ENCODE results near the gene DLGAP4.

DNA sequence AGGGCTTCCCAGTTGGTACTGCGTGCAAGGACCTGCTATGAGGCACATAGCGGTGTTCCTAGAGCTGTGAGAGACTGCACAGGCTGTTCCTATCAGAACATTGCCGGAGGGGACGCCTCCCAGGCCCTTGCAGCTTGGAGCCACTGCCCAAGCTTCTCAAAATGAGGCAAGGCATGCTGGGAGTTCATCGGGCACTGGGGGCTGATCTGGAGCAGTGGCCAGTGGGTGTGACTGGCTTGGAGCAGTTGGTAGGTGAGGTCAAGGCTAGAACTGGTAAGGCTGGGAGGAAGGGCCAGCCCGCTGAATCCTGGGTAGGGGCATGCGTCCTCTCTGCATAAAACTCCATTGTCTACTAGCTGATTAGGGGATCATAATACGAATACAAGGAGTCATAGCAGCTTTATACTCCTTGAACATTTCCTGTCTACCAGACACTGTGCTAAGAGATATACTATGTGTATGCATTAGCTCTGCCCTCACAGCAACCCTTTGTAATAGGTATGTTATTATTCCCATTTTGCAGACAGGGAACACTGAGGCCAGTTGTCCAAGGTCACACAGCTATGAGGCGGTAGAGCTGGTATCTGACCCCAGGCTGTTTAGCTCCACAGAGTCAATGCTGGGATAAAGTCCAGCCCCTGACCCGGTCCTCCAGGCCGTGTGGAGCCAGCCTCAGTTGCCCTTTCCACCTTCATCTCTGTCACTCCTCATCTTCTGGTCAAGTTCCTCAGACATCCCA lies 53.7 kb downstream of the DLGAP4 start:
- TF ChIP-seq, protein P1, sequence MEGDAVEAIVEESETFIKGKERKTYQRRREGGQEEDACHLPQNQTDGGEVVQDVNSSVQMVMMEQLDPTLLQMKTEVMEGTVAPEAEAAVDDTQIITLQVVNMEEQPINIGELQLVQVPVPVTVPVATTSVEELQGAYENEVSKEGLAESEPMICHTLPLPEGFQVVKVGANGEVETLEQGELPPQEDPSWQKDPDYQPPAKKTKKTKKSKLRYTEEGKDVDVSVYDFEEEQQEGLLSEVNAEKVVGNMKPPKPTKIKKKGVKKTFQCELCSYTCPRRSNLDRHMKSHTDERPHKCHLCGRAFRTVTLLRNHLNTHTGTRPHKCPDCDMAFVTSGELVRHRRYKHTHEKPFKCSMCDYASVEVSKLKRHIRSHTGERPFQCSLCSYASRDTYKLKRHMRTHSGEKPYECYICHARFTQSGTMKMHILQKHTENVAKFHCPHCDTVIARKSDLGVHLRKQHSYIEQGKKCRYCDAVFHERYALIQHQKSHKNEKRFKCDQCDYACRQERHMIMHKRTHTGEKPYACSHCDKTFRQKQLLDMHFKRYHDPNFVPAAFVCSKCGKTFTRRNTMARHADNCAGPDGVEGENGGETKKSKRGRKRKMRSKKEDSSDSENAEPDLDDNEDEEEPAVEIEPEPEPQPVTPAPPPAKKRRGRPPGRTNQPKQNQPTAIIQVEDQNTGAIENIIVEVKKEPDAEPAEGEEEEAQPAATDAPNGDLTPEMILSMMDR (IDR thresholded peaks at IDR 0.05): no peak
- TF ChIP-seq ZFX (IDR thresholded peaks at IDR 0.05; ENCODE audit: borderline replicate concordance): no peak
